GM19467 (cell line): ENCODE measurements around the gene MBD3L2.
"Not testable (repeated sequence)": the region's sequence is repeated elsewhere in the genome, so short reads cannot be mapped to it uniquely, and the experiment has no call there.

Experiments used
- ATAC-seq: cut with Tn5 transposase; IDR thresholded peaks from one replicate; pipeline ENCODE4 v1.9.1; 2021; ENCODE audit warnings: mild to moderate bottlenecking, moderate library complexity; ENCODE audit not compliant: unreplicated experiment

Gene MBD3L2

GRCh38 chr19:7059977-7060376, 10.9 kb downstream of the MBD3L2 start:
- ATAC-seq: not testable (repeated sequence)

DNA sequence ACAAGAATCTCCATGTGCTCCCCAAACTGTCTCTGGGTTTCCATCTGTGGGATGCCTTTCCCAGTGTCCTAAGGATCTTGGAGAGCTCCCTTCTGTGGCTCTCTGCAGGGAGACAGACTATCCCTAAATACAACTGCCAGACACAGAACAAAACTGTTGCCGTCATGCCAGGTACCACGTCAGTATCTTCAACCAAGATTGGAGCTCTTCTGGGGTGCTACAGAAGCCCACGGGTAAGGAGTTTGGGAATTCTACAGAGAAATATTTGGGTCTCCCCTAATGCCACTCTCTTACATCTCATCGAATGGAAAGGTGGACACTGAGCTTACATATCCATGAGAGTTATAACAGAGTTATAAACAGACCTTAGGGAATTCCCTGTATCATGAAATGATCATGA, 14.2 kb downstream of the MBD3L2 start:
- ATAC-seq: no peak

DNA sequence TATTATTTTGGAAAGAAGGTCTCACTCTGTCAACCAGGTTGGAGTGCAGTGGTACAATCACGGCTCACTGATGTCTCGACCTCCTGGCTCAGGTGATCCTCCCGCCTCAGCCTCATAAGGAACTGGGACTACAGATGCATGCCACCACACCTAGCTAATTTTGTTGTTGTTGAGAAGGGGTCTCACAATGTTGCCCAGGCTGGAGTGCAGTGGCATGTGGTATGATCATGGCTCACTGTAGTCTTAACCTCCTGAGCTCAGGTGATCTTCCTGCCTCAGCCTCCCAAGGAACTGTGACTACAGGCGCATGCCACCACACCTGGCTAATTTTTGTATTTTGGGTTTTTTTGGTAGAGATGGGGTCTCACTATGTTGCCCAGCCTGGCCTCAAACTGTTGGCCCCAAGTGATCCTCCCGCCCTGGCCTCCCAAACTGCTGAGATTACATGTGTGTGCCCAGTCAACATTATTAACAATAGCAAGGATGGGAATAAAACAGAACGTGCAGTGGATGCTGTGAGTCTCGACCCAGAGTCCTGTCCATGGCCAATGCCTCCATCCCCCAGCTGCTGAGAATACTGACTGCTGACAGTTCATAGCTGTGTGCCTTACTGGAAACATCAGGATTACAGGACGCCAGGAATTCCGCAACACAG, 14.8 kb downstream of the MBD3L2 start:
- no peak for ATAC-seq

DNA sequence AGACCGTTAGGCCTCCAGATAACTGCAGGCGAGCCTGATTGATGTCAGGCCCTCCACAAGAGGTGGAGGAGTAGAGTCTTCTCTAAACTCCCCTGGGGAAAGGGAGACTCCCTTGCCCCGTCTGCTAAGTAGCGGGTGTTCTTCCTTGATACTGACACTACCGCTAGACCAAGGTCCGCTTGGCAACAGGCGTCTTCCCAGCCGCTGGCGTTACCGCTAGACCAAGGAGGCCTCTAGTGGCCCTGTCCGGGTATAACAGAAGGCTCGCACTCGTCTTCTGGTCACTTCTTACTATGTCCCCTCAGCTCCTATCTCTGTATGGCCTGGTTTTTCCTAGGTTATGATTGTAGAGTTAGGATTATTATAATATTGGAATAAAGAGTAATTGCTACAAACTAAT, 18.0 kb downstream of the MBD3L2 start:
- ATAC-seq: not testable (repeated sequence)

DNA sequence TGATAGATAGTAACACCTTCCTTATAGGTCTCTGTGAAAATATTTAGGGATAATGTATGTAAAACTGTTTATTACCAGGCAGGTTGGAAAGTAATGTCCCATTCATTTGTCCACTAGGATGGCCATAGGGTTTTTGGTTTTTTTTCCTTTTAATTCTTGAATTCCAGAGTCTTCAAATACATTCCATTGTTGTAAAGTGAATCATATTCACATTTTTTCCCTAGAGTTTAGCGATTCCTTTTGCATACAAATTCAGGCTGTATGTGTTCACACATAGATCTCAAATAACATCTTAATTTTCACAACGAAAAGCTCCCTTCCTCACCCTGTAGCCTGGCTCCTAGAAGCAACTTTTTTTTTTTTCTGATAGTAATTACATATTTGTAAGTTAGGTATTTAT, 18.6 kb downstream of the MBD3L2 start:
- ATAC-seq: no peak

- no peak for ATAC-seq
Observed at GRCh38 chr19:7068599-7068998, 19.5 kb downstream of the MBD3L2 start.

GRCh38 chr19:7069042-7069903, 20.2 kb downstream of the MBD3L2 start, which contains the start of gene ZNF557:
Gene ZNF557 (plus strand): TSS chr19:7069703. CDS start chr19:7075075, 5,372 bp downstream.
- peak; percentile 81 for ATAC-seq

GRCh38 chr19:7069904-7070226, 20.7 kb downstream of the MBD3L2 start:
- no peak for ATAC-seq

GRCh38 chr19:7072541-7072940, 23.4 kb downstream of the MBD3L2 start:
- no peak for ATAC-seq

DNA sequence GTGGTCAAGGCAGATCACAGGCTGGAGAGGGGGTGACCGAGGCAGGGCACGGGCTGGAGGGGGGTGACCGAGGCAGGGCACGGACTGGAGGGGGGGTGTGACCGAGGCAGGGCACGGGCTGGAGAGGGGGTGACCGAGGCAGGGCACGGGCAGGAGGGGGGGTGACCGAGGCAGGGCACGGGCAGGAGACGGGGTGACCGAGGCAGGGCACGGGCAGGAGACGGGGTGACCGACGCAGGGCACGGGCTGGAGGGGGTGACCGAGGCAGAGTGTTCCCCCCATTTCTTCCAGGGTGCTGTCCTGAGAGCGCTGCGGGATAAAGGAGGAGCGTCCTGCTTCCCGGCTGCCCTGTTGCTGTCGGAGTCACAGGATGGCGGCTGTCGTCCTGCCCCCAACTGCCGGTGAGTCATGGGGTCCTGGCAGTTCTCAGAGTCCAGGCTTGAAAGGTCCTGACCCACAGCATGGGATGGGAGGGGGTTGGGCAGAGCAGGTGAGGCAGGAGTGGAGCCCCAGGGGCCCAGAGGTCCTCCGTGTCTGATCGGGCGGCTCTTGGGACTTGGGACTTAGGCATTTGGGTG, 25.7 kb downstream of the MBD3L2 start:
- no peak for ATAC-seq

- ATAC-seq: no peak
Observed at GRCh38 chr19:7076151-7076550, 27.0 kb downstream of the MBD3L2 start.

DNA sequence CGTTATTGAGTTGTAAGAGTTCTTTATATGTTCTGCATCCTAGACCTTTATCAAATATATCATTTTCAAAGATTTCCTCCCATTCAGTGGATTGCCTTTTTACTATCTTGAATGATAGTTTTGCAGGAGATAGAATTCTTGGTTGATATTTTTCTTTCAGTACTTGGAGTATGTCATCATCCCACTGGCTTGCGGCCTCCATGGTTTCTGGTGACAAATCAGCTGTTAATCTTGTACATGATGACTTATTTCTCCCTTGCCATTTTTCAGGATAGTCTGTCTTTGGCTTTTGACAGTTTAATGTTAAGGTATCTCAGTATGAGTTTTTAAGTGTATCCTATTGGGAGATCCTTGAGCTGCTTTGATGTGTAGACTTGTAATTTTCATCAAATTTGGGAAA, 28.9 kb downstream of the MBD3L2 start:
- no peak for ATAC-seq

DNA sequence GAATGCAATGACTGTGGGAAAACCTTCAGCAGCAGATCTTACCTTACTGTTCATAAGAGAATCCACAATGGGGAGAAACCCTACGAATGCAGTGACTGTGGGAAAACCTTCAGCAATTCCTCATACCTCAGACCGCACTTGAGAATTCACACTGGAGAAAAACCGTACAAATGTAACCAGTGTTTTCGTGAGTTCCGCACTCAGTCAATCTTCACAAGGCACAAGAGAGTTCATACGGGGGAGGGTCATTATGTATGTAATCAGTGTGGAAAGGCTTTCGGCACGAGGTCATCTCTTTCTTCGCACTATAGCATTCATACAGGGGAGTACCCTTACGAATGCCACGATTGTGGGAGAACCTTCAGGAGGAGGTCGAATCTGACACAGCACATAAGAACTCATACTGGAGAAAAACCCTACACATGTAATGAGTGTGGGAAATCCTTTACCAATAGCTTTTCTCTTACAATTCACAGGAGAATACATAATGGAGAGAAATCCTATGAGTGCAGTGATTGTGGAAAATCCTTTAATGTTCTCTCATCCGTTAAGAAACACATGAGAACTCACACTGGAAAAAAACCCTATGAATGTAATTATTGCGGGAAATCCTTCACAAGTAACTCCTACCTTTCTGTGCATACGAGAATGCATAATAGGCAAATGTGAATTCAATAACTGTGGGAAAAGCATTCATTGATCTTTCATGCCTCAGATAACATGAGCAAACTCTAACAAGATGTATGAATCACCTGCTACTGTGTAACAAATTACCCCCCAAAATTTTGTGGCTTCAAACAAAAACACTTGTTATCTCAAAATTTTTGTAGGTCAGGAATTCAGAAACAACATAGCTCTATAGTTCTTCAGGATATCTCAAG, 34.2 kb downstream of the MBD3L2 start:
- ATAC-seq: no peak

DNA sequence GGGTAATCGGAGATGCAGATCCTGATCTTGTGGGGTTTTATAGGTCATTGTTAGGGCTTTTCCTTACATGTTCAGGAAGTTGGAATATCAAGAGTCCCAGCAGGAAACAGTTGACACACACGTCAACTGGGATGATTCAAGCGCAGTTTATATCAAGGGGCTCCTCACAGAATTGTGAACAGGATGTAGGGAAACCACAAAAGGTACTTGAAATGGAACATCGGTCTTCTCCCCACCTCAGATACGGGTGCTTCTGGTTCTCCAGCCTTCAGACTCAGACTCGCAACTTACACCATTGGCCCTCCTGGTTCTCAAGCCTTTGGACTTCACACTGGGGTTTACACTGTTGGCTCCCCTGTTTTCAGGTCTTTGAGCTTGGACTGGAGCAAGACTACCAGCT, 39.9 kb downstream of the MBD3L2 start:
- ATAC-seq: no peak

GRCh38 chr19:7098096-7098495, 49.0 kb downstream of the MBD3L2 start:
- ATAC-seq: no peak

DNA sequence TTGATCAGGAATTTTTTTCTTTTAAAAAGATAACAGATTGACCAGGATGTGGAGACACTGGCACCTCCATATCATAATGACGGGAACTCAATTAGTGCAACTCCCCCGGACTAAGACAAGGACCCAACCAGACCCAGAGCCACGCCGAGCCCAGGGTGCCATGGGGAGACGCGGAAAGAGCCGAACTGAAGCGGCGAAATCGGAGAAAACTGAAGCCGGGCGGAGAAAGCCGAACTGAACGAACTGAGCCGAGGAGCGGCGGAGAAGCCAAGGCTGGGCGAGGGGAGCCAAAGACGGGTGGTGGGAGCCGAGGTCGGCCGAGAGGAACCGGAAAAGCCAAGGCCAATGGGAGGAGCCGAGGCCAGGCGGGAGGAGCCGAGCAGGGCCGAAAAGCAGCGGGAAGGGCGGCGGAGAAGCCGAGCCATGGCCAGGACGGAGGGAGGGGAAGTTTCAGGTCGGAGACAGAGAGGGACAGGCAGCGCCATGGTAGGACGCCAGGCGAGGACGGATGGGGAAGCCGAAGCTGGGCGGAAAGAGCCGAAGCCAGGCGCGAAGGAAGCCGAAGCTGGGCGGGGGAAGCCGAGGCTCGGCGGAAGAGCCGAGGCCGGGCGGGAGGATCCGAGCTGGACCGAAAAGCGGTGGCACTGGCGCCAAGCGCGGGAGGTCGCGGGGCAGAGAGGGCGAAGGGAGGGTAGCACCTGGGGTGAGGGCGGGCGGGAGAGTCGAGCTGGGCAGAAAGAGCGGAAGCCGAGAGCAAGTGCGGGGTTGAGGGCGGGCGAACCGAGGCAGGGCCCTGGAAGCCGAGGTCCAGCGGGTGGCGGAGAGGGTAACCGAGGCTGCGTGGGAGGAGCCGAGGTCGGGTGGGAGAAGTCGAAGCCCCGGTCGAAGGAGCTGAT, 49.8 kb downstream of the MBD3L2 start:
- peak; percentile 83 for ATAC-seq

DNA sequence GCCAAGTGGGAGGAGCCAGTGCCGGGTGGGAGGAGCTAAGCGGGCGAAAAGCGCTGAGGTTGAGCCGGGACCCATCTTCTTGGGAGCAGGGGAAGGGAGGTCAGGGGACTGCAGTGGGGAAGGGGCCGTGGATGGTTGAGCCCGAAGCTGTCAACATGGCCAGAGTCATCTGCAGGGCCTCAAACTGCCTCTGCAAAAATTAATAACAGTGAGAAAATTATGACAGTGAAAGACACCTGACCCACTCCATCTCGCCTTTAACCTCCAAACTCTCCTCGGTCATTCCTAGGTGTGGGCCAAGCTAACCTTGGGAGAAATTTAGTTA, 50.4 kb downstream of the MBD3L2 start:
- ATAC-seq: no peak
